ENCODE measurements around the gene A2M. TPM values are rescaled to one million over a fixed set of nuclear protein-coding genes. Genes with fewer than 3 reads are reported as not detected.

A2M gene
- 100 to 1,000 TPM; 276 to 457 (median 281) TPM for total RNA-seq

DNA sequence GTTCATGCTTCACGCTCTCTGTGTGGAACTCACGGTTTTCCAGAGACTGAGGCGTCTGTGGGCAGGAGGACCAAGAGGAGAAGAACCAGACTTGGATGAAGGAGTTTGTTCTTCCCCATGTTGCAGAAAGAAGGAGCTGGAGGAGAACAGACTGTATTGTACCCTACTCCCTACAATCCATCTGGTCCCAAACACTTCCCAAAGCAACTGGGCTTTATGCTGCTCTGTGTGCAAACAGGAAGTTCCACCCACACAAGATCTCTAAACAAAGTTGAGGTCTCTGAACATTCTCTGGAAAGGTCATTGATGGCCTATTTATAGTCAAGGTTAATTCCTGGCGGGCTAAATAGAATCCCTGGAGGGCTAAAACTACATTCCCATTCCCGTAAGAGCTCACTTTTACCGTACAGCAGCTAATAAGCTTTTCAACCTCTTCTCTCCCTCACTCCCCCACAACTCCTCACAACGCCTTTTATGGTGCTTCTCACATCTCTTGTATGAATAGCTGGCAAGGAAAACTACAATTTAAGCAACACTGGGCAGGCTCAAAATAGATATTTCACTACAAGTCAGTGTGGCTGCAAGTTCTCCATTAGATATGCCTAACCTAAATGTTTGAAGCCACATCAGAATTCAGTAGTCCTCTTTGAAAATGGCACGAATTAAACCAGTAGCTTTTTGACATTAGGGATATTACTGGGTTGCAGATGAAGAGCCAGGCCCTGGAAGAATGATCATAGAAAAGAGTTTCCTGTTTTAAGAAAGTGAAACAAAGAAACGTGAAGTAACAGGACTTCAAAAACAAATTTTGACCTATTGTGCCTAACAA lies at the start of gene A2M:
TSS of gene A2M (minus strand) at position 189 of the 829 bp plus-strand sequence. CDS start at position 119, 70 bp downstream.
- Histone ChIP-seq H3K4me3 (peak within 1 kb of the TSS; percentile 39 to 62 (median 44)), H3K27me3 (no peaks in the 10 kb centered on the region), H3K9me3 (no peaks in the 10 kb centered on the region), H3K36me3 (no peaks in the 10 kb centered on the region), H3K4me1 (no peaks in the 10 kb centered on the region), H3K27ac (peak within 1 kb of the TSS; percentile 78 to 84)
- intact Hi-C loops (cut with DNase I; ENCODE audit: low total_unique reads) = no loop called here
- TF ChIP-seq, protein P1, sequence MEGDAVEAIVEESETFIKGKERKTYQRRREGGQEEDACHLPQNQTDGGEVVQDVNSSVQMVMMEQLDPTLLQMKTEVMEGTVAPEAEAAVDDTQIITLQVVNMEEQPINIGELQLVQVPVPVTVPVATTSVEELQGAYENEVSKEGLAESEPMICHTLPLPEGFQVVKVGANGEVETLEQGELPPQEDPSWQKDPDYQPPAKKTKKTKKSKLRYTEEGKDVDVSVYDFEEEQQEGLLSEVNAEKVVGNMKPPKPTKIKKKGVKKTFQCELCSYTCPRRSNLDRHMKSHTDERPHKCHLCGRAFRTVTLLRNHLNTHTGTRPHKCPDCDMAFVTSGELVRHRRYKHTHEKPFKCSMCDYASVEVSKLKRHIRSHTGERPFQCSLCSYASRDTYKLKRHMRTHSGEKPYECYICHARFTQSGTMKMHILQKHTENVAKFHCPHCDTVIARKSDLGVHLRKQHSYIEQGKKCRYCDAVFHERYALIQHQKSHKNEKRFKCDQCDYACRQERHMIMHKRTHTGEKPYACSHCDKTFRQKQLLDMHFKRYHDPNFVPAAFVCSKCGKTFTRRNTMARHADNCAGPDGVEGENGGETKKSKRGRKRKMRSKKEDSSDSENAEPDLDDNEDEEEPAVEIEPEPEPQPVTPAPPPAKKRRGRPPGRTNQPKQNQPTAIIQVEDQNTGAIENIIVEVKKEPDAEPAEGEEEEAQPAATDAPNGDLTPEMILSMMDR (IDR thresholded peaks at IDR 0.05) = no peak
- peak; percentile 25 to 84 (median 62) for TF ChIP-seq POLR2AphosphoS5 (IDR thresholded peaks at IDR 0.05)
- TF ChIP-seq POLR2A (IDR thresholded peaks at IDR 0.05) = peak; percentile 23
- peak in 1 of 2 donors; percentile 51 for DNase-seq (ENCODE audit: low spot score in 2 of 2)

DNA sequence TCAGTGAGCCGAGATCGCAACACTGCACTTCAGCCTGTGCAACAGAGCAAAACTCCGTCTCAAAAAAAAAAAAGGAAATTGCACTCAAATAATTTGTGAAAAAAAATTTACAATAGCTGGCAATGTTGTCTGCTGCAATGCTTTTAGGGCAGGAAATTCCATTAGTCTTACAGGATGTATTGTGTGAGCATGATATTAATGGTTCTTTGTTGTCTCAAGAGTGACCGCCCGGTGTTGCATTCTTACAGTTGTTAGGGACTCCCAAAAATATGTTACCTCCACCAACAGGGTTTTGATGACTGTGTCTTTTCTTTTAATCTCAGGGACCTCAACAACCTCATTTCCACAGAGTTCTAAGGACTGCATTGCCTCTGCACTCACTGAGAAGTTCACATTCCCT lies 47.7 kb upstream of the A2M start:
- TF ChIP-seq POLR2A (IDR thresholded peaks at IDR 0.05) (no peak), POLR2AphosphoS5 (IDR thresholded peaks at IDR 0.05) (no peak)
- TF ChIP-seq, protein P1 (IDR thresholded peaks at IDR 0.05) = no peak
- intact Hi-C loops (cut with DNase I; ENCODE audit: low total_unique reads) = no loop called here
- no peaks in the 10 kb centered on the region for H3K4me1 ChIP-seq
- DNase-seq (ENCODE audit: low spot score in 2 of 2) = peak in 1 of 2 donors; percentile 30
- no peak overlapping the region for H3K27ac ChIP-seq
- H3K9me3 ChIP-seq = no peaks in the 10 kb centered on the region
- H3K4me3 ChIP-seq = no peak overlapping the region
- no peaks in the 10 kb centered on the region for H3K27me3 ChIP-seq
- H3K36me3 ChIP-seq = no peaks in the 10 kb centered on the region

DNA sequence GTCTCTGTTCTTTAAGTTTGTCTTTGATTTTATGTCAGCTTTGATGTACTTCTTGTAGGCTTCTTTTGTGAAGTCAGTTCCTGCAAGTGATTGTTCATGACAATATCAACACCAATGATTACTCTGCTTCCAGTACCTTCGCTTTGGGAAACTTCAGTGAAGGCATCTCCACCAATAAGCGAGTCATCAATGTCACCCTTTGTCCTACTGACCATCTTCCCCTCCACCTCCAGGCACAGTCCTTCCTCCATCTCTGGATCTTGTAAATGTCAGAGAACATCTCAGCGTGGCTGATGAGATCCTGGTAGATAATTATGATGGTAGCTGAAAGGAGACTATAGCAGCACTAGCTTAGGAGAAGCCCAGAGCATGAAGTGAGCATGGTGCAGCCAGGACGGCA lies 40.4 kb upstream of the A2M start:
- TF ChIP-seq POLR2AphosphoS5 (IDR thresholded peaks at IDR 0.05) = no peak
- TF ChIP-seq POLR2A (IDR thresholded peaks at IDR 0.05) = no peak
- TF ChIP-seq, protein P1 (IDR thresholded peaks at IDR 0.05) = no peak
- H3K27ac ChIP-seq = no peak overlapping the region
- H3K36me3 ChIP-seq = no peaks in the 10 kb centered on the region
- intact Hi-C loops (cut with DNase I; ENCODE audit: low total_unique reads) = no loop called here
- no peaks in the 10 kb centered on the region for H3K9me3 ChIP-seq
- H3K4me1 ChIP-seq = no peaks in the 10 kb centered on the region
- no peaks in the 10 kb centered on the region for H3K27me3 ChIP-seq
- H3K4me3 ChIP-seq = no peak overlapping the region
- DNase-seq (ENCODE audit: low spot score in 2 of 2) = no peak

DNA sequence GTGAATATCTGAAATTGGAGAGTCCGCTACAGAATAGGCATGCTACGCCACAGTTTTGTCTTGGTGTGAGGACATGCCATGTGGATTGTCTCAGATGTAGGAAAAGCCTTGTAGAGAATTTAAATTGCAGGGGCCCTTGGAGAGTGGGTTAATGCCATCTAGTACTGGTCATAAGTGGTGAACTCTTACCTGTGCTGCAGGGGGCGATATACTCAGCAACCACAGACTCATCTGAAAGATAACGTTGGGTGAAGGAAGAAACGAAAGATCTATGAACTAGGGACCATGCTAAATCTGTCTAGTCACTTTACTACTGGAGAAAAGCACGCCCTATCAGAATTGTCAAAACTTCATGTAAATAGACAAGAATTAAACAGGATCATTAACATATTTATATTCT lies 33.7 kb upstream of the A2M start:
- no peak for DNase-seq (ENCODE audit: low spot score in 2 of 2)
- no peaks in the 10 kb centered on the region for H3K36me3 ChIP-seq
- TF ChIP-seq POLR2AphosphoS5 (IDR thresholded peaks at IDR 0.05) (no peak), POLR2A (IDR thresholded peaks at IDR 0.05) (no peak)
- TF ChIP-seq, protein P1 (IDR thresholded peaks at IDR 0.05) = no peak
- H3K4me3 ChIP-seq = no peak overlapping the region
- no peaks in the 10 kb centered on the region for H3K27me3 ChIP-seq
- peaks cover 5 to 22% of the 10 kb centered on the region in 2 donors for H3K9me3 ChIP-seq
- H3K4me1 ChIP-seq = no peaks in the 10 kb centered on the region
- no peak overlapping the region for H3K27ac ChIP-seq
- intact Hi-C loops (cut with DNase I; ENCODE audit: low total_unique reads) = no loop called here

DNA sequence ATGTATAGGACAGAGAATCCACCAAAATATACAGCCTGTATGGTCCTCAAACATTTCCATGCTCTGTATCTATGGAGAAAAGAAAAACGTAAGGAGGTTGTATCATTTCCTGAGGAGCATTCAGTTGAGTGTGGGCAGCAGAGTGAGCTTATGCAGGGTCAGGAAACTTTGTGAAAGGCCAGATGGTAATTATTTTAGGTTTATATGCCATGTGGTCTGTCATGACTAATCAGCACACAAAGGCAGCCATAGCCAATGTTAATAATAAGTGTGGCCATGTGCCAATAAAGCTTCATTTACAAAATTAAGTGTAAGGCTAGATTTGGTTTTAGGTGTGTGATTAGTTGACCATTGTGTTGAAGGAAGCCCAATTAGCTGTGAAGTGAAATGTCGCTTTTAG lies 33.2 kb upstream of the A2M start:
- H3K36me3 ChIP-seq = no peaks in the 10 kb centered on the region
- H3K4me3 ChIP-seq = no peak overlapping the region
- peaks cover 9 to 26% of the 10 kb centered on the region in 2 donors for H3K9me3 ChIP-seq
- TF ChIP-seq POLR2A (IDR thresholded peaks at IDR 0.05) (no peak), POLR2AphosphoS5 (IDR thresholded peaks at IDR 0.05) (no peak)
- TF ChIP-seq, protein P1 (IDR thresholded peaks at IDR 0.05) = no peak
- no peak overlapping the region for H3K27ac ChIP-seq
- no peaks in the 10 kb centered on the region for H3K4me1 ChIP-seq
- DNase-seq (ENCODE audit: low spot score in 2 of 2) = no peak
- H3K27me3 ChIP-seq = no peaks in the 10 kb centered on the region
- intact Hi-C loops (cut with DNase I; ENCODE audit: low total_unique reads) = no loop called here
